Measurements from ENCODE around the gene OR13J1. TPM values are rescaled to one million over a fixed set of nuclear protein-coding genes. Genes with fewer than 3 reads are reported as not detected.

The OR13J1 gene
- total and polyA plus RNA-seq, 4 donors = not detected

DNA sequence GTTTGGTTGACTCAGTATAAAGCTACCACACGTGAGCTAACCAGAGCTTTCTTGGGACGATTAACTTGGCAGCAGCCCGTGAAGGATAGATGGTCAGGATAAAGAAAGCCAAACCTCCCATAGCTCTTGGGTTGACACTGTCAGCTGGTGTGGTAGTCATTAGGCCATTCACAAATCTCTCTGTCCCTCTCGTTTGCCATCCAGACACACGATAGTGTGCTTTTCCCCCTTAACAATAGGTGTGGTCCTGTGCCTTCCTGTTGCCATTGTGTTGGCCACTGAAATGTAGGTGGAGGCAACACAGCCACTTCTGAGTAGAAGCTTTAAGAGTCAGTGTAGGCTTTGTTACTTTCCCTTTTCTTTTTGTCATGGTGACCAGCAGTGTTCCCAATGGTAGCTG, 11.7 kb downstream of the OR13J1 start:
- DNase-seq (no peak), ATAC-seq (ENCODE audit: insufficient read depth, low FRiP score) (no peak)
- TF ChIP-seq, protein P1, sequence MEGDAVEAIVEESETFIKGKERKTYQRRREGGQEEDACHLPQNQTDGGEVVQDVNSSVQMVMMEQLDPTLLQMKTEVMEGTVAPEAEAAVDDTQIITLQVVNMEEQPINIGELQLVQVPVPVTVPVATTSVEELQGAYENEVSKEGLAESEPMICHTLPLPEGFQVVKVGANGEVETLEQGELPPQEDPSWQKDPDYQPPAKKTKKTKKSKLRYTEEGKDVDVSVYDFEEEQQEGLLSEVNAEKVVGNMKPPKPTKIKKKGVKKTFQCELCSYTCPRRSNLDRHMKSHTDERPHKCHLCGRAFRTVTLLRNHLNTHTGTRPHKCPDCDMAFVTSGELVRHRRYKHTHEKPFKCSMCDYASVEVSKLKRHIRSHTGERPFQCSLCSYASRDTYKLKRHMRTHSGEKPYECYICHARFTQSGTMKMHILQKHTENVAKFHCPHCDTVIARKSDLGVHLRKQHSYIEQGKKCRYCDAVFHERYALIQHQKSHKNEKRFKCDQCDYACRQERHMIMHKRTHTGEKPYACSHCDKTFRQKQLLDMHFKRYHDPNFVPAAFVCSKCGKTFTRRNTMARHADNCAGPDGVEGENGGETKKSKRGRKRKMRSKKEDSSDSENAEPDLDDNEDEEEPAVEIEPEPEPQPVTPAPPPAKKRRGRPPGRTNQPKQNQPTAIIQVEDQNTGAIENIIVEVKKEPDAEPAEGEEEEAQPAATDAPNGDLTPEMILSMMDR (IDR thresholded peaks at IDR 0.05; ENCODE audit: control extremely low read depth, extremely low read depth) = no peak
- 69 to 82% methylated on average over 5 of the region's 5 CpGs for WGBS, 2 donors
- no peak overlapping the region for H3K27ac ChIP-seq (ENCODE audit: low read depth in 1 of 2, low read length in 1 of 2)
- H3K36me3 ChIP-seq (ENCODE audit: control insufficient read depth in 4 of 4, insufficient read depth in 4 of 4, low read length in 4 of 4) = peaks cover 0 to 4% (median 0%) of the 10 kb centered on the region in 4 donors
- no peaks in the 10 kb centered on the region for H3K9me3 ChIP-seq (ENCODE audit: control insufficient read depth in 4 of 4, insufficient read depth in 3 of 4, low read length in 3 of 4)
- peaks cover 0 to 11% (median 0%) of the 10 kb centered on the region in 5 donors for H3K4me1 ChIP-seq (ENCODE audit: control insufficient read depth in 5 of 5, insufficient read depth in 5 of 5, low read length in 5 of 5)
- no peak overlapping the region for H3K9ac ChIP-seq (ENCODE audit: insufficient read depth in 1 of 2, low read length in 2 of 2)
- no peak overlapping the region for H3K4me3 ChIP-seq
- H3K27me3 ChIP-seq (ENCODE audit: control insufficient read depth in 3 of 3, insufficient read depth in 3 of 3, low read length in 2 of 3) = no peaks in the 10 kb centered on the region

DNA sequence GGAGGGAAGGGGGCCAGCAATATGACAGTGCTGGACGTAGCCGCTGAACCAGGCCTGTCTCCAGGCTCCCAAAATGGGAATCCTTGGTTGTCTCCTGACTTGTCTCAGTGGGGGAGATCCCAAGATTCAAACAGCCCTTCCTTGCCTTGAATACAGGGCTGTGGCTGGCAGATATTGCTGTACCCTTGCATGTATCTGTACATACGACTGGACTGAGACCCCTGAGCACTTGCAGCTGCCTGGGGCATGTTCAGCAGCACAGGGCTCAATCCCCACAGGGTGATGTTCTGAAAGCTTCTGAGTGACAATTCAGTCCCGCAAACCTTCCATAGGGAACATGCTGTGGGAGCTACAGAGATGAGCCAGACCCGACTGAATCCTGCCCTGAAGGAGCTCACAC, 13.3 kb downstream of the OR13J1 start:
- Histone ChIP-seq H3K27me3 (ENCODE audit: control insufficient read depth in 3 of 3, insufficient read depth in 3 of 3, low read length in 2 of 3) (no peaks in the 10 kb centered on the region), H3K36me3 (ENCODE audit: control insufficient read depth in 4 of 4, insufficient read depth in 4 of 4, low read length in 4 of 4) (peaks cover 0 to 12% (median 5%) of the 10 kb centered on the region in 4 donors), H3K4me3 (no peak overlapping the region), H3K9ac (ENCODE audit: insufficient read depth in 1 of 2, low read length in 2 of 2) (no peak overlapping the region), H3K4me1 (ENCODE audit: control insufficient read depth in 5 of 5, insufficient read depth in 5 of 5, low read length in 5 of 5) (peaks cover 0 to 11% (median 0%) of the 10 kb centered on the region in 5 donors), H3K9me3 (ENCODE audit: control insufficient read depth in 4 of 4, insufficient read depth in 3 of 4, low read length in 3 of 4) (no peaks in the 10 kb centered on the region), H3K27ac (ENCODE audit: low read depth in 1 of 2, low read length in 1 of 2) (no peak overlapping the region)
- TF ChIP-seq, protein P1 (IDR thresholded peaks at IDR 0.05; ENCODE audit: control extremely low read depth, extremely low read depth) = no peak
- DNase-seq (no peak), ATAC-seq (ENCODE audit: insufficient read depth, low FRiP score) (no peak)
- 89 to 91% methylated on average over 5 of the region's 5 CpGs for WGBS, 2 donors

DNA sequence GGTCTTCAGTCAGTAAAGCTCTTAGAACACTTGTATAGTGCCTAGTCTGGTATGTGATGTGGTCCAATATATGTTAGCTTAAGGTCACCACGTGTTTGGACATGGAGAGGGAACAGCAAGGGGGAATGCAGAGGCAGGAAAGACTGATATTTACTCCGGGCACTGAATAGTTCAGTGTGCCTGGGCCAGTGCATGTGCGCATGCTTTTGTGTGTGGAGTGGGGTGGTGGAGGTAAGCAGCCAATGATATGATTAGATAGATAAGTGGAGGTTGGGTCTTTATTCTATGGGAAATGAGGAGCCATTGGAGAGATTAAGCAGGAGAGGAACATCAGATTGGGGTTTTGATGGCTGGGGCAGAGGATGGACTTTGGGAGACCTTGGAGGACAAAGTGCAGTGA, 14.0 kb downstream of the OR13J1 start:
- TF ChIP-seq, protein P1 (IDR thresholded peaks at IDR 0.05; ENCODE audit: control extremely low read depth, extremely low read depth) = no peak
- no peak overlapping the region for H3K27ac ChIP-seq (ENCODE audit: low read depth in 1 of 2, low read length in 1 of 2)
- WGBS, 2 donors = 79% methylated on average over 3 of the region's 3 CpGs
- ATAC-seq (ENCODE audit: insufficient read depth, low FRiP score) = no peak
- DNase-seq = no peak
- no peak overlapping the region for H3K4me3 ChIP-seq
- H3K27me3 ChIP-seq (ENCODE audit: control insufficient read depth in 3 of 3, insufficient read depth in 3 of 3, low read length in 2 of 3) = no peaks in the 10 kb centered on the region
- peaks cover 0 to 11% (median 0%) of the 10 kb centered on the region in 5 donors for H3K4me1 ChIP-seq (ENCODE audit: control insufficient read depth in 5 of 5, insufficient read depth in 5 of 5, low read length in 5 of 5)
- H3K9ac ChIP-seq (ENCODE audit: insufficient read depth in 1 of 2, low read length in 2 of 2) = no peak overlapping the region
- H3K9me3 ChIP-seq (ENCODE audit: control insufficient read depth in 4 of 4, insufficient read depth in 3 of 4, low read length in 3 of 4) = no peaks in the 10 kb centered on the region
- H3K36me3 ChIP-seq (ENCODE audit: control insufficient read depth in 4 of 4, insufficient read depth in 4 of 4, low read length in 4 of 4) = peaks cover 0 to 14% (median 6%) of the 10 kb centered on the region in 4 donors

Measured in lung (tissue), 12 donors.